HG02678 (cell line): ENCODE results near the gene FRYL.

Experiments used
- ATAC-seq: cut with Tn5 transposase; IDR thresholded peaks from one replicate; pipeline ENCODE4 v1.9.1; 2021; ENCODE audit warnings: mild to moderate bottlenecking, moderate library complexity; ENCODE audit not compliant: unreplicated experiment

The FRYL gene

GRCh38 chr4:48634688-48635308 lies 145.3 kb downstream of the FRYL start:
- ATAC-seq, result no peak

DNA sequence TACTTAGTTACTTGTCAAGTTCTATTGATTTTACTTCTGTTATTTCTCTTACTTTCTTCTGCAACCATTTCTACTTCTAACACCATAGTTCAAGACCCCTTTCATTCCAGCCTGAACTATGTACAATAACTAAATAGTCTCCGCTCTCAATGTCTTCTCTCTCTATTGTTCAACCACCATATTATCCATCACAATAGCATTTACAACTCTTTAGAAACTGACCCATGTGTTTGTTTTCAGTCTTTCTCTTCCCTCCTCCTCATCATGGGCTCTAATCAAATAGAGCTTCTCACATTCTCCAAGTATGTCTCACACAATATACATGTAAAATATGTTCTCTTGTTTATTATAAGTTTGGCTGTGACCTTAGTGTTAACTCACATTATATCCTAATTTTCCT lies 146.4 kb downstream of the FRYL start:
- ATAC-seq, result no peak

- no peak for ATAC-seq
Measured at GRCh38 chr4:48629458-48629857, 150.6 kb downstream of the FRYL start.

GRCh38 chr4:48623182-48623780 lies 156.8 kb downstream of the FRYL start:
- no peak for ATAC-seq

DNA sequence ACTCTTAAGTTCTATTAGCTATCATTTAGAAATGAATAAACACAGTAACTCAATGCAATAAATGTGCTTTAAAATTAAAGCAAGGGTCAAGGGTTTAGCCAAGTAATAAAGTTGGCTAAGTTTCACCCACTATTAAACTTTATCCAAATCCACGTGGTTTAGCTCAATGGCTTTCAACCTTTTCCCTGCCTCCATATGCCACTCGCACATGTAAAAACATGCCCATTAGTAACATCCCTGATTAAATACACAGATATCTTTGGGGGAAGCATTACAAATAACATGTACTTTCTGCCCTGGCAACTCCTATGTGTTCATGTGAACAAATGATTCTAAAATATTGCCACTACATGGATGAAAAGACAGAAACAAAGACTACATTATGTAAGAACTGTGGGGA lies 159.2 kb downstream of the FRYL start:
- no peak for ATAC-seq

DNA sequence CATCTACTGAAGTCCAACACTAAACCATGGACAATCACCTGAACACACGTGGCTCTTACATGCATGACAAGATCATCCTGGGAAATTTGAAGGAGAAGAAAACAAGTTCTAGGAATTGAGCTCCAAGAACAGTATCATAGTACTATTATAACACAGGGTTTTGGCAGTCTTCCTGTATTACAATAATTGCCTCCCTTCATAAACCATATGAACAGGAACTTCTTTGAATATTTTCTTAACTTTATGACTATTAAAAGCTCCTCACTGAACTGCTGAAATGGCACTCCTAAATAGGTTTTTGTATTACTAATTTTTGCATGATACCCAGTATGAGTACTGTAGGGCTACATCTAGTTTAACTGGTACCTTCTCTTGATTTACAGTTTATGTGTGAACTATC lies 160.0 kb downstream of the FRYL start:
- ATAC-seq, result no peak

DNA sequence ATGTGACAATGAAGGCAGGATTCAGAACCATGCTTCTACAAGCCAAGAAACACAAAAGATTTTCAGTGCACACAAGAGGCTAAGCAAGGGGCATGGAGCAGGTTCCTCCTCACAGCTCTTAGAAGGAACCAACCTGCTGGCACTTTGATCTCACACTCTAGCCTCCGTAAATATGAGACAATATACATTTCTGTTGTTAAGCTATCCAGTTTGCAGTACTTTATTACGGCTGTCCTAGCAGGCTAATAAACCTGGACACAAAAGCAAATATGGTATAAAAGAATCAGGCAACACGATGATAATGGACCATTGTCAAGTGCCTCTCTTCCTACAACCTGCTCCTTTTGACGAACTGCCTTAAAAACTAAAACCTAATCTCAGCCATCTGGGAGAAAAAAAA lies 175.6 kb downstream of the FRYL start:
- ATAC-seq, result no peak

DNA sequence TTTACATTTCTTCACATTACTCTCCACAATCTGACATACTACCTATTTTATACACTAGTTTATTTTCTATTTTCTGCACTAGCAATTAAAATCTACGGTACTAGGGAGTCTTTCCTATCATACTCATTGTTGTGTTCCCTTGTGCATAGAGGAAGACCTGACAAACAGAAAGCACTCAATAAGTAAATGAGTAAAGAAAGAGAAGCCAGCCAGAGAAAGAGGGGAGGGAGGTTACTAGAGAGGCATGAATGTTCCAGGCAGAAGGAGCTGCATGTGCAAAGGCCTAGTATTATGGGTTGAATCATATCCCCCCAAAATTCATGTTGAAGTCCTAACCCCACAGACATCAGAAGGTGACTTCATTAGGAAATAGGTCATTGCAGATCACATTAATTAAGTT lies 176.0 kb downstream of the FRYL start:
- ATAC-seq, result no peak

DNA sequence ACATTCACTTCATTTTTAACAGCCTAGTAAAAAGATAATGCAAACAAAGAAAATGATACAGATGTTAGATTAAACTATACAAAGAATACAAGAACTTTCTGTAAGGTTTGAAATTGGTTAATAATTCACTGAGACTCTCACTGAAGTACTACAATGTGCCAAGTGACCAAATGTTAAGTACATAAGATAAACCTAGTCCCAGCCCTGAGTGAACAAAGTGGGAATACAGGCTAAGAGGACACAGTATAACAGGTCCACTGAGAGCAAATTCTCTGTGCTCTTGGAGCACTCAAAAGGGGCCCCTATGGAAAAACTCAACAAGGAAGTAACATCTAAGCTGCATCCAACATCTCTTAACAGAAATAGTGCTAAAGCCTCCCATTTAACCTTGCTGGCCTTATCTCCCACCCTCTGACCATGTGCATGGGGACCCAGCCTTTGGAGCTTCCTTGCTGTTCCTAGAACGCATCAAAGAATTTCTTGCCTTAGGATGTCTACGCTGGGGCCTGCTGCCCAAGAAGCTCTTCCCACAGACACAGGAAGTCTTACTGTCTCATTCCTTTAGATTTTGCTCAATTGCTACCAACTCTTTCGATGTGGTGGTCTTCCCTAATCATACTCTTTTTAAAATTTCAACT lies 176.6 kb downstream of the FRYL start:
- ATAC-seq, result no peak

GRCh38 chr4:48602763-48603162 lies 177.3 kb downstream of the FRYL start:
- ATAC-seq, result no peak

DNA sequence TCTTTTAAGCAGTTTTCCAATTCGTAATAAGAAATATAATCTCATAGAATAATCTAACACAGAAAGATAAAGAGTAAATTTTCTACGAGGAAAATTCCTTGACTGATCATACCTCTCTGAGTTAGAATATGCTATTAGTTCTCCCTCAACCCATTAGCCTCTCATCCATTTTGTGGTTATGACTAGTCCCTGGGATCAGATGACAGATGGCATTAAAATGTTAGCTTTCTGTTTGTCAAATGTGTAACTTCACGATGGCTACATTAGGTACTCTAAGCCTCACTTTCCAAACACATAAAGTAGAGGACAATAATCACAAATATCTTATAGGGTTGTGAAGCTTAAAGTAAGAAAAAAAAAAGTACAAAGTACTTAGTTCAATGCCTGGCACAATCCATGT lies 177.9 kb downstream of the FRYL start:
- no peak for ATAC-seq

GRCh38 chr4:48596336-48596735 lies 183.7 kb downstream of the FRYL start:
- no peak for ATAC-seq

DNA sequence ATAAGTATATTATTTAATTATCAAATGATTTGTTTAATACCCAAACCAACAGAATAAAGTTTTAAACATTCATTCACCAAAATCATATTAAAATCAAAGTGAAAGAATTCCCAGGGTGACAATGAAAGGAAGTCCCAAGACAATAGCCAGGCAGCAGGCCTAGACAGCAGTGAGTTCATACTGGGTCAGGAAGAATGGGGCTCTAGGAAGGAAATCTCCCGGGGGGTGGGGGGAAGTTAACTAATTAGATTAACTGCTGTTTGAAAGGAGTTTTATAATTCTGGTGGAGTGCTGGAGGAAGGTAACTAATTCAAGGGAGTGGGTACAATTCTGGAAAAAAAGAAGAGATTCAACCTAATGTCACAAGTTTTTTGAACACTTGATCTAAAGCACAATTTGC lies 185.9 kb downstream of the FRYL start:
- no peak for ATAC-seq

- ATAC-seq, result no peak
Measured at GRCh38 chr4:48591372-48591771, 188.7 kb downstream of the FRYL start.

DNA sequence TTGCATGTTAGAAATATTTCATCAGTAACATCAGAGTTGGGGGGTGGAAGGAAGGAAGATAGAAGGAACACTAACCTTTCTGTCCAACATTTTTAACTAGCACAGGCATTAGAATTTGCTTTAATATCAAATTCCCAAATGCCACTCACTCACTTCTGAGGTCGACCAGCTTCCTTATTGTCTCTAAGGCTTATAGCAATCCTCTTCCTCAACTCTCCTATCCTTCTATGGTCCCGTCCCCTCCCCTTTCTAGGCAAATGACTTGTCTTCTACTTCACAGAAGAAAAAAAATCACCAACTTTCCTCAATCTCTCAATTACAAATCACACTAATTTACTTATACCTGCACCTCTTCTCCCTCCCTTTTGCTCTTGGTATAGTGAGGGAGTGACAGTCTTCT lies 189.2 kb downstream of the FRYL start:
- ATAC-seq, result no peak

DNA sequence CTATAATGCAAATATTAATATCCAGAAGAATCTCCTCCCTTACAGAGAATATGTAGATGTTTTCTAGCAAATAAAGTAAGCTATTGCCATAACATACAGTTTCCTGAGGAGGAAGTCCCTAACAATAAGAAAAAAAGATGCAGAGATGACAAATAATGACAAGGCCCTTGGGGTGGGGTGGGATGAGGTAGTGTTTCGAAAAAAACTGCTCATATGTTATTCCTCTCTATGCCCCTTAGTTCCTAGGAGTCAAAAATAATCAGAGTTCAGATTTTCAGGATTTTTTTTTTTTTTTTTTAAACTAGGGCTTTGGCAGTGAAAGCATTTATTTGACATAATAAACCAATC lies 191.0 kb downstream of the FRYL start:
- ATAC-seq, result no peak

DNA sequence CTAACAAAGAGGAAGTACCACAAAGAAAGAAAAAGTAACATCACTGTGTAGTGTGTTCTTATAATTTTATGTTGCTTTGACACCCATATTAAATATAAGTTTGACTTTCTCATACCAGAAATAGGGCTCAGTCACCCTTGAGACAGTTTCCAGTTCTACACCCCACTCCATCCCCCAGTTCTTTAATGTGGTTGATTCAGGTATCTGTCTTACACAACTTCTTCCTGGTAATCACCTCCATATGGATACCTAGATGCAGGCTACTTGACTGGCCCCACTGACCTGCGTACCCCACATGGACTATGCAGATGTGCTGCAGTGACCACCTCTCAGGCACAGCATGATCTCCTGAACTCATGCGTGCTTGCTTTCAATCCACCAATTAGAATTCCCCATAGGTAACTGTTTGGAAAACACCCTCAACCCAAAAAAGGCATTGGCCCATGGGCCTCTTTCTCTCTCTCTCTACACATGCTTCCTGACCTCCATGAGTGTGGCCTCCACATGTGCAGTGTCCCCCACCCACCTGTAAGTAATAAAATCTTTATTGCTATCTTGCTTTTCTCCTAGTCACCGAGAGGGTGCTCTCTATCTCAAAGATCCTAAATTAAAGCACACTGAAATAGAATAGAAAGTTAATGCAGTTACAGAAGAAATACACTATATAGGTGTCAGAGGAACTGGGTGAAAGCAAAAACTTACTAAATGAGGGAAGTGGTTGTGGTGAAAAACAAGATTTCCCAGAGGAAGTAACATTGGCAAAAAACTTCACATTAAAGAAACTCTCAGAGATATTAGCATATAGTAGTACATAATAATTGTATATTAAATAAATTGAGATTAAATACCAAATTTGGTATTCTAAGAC lies 191.6 kb downstream of the FRYL start:
- ATAC-seq, result no peak

- no peak for ATAC-seq
Measured at GRCh38 chr4:48585401-48585800, 194.7 kb downstream of the FRYL start.

- ATAC-seq, result peak; percentile 80
Measured at GRCh38 chr4:48578132-48578968, 201.7 kb downstream of the FRYL start.

DNA sequence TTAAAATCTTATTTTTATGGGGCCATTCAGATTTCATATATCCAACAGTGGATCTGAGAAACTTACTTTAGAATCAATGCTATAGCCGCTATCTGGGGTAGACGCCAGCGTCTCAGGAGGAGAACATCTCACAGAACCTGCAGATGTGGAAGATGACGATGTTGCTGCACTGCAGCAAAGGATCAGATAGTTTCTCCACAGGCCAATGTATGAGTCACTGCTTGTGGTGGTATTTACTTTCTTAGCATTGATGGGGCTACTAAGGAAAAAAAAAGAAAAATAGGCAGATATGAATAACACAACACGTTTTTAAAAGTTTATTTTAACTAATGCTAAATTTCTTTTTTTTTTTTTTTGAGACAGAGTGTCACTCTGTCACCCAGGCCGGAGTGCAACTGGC lies 204.1 kb downstream of the FRYL start:
- ATAC-seq, result no peak

DNA sequence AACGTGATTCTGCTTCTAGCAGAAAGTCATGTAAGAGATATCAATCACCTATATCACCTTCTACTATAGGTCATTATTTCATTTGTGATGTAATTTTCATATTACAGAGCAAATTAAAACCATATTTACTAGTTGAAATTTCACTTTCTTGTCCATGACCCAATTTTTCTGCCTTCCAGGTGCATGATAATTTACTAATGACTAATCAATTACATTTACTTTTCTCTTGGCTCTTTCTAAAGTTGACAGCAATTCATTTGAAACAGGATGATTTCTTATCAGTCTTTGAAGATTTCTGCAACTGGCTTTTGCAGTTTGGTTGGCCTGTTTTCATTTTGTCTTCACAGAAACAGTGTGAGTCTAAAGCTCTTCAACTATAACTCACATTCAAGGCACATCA lies 208.6 kb downstream of the FRYL start:
- ATAC-seq, result no peak
